Liver (tissue), 2 donors: ENCODE data around the gene C11orf97.

ENCODE experiments used
- RAD21 ChIP-seq, 2 donors: IDR thresholded peaks; 2 replicates each; pipeline ENCODE4 v1.6.1; 2016; ENCODE audit warnings: antibody characterized with exemption in 2 of 2, mild to moderate bottlenecking in 2 of 2
- SP1 ChIP-seq: IDR thresholded peaks from 2 replicates; pipeline ENCODE4 v1.6.1; 2018; ENCODE audit warnings: antibody characterized with exemption, mild to moderate bottlenecking
- donor health status: healthy.

DNA sequence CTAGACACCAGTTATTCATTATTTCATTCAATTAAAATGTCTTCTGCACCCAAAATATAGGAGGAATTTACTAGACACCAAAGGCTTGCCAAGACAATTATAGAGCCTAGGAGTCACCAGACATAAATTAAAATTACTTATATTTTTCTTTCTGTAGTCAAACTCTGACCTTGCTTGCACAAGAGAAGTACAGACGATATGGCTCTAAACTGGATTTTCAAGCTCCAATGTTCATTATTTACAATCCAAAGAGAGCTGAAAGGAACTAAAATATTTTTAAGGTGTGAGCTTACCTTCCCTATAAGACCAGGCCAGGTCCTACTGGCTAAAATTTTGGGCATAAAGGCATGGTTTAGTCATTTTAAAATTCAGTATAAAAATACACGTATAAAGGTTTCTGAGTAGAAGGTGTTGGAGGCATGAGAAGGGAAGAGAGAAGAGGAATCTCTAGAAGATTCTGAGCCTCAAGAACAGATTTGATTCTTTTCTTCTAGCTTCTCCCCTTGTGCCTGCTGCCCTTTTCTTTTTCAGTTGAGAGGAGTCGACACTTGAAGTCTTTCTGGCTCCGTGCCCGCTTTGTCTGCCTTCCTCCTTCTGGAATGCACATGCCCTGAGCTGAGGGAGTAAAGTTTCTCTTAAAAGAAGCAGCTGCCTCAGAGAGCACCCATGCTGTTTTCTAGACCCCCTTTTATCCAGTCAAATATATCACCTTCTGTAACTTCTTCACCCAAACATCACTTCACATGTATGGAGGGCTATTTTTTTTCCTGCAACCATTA, 13.5 kb downstream of the C11orf97 start:
- TF ChIP-seq SP1 (no peak), RAD21 (IDR thresholded peaks at IDR 0.05) (no peak)
